Measurements from ENCODE around the gene FECH.
"Not testable (repeated sequence)": the region's sequence is repeated elsewhere in the genome, so short reads cannot be mapped to it uniquely, and the experiment has no call there.

The FECH gene

GRCh38 chr18:57586251-57587049 lies at the start of gene FECH:
FECH (minus strand) TSS chr18:57586702; CDS start chr18:57586620, 82 bp downstream.
- peak; percentile 34 to 61 for DNase-seq

GRCh38 chr18:57635003-57635822 lies 48.7 kb upstream of the FECH start:
- peak in 1 of 2 experiments; percentile 72 for DNase-seq

- DNase-seq, result peak in 1 of 2 experiments; percentile 24
These were observed 45.2 kb upstream of the FECH start for GRCh38 chr18:57631697-57632096.

GRCh38 chr18:57630754-57631595 lies 44.5 kb upstream of the FECH start:
- peak in 1 of 2 experiments; percentile 35 for DNase-seq

GRCh38 chr18:57630002-57630753 lies 43.7 kb upstream of the FECH start:
- DNase-seq, result peak; percentile 89 to 93

- DNase-seq, result no peak
These were observed 42.9 kb upstream of the FECH start for GRCh38 chr18:57629422-57629821.

GRCh38 chr18:57627488-57627887 lies 41.0 kb upstream of the FECH start:
- DNase-seq, result peak; percentile 45 to 77

- DNase-seq, result no peak
These were observed 38.5 kb upstream of the FECH start for GRCh38 chr18:57624988-57625387.

GRCh38 chr18:57621246-57621604 lies 34.7 kb upstream of the FECH start:
- peak in 1 of 2 experiments; percentile 33 for DNase-seq

GRCh38 chr18:57619876-57620275 lies 33.4 kb upstream of the FECH start:
- DNase-seq, result no peak

- no peak for DNase-seq
These were observed 32.4 kb upstream of the FECH start for GRCh38 chr18:57618910-57619309.

- no peak for DNase-seq
These were observed 17.4 kb upstream of the FECH start for GRCh38 chr18:57603871-57604270.

- DNase-seq, result no peak
These were observed 8.8 kb upstream of the FECH start for GRCh38 chr18:57595347-57595746.

GRCh38 chr18:57592716-57593115 lies 6.2 kb upstream of the FECH start:
- DNase-seq, result not testable (repeated sequence)

GRCh38 chr18:57589161-57589560 lies 2.7 kb upstream of the FECH start:
- no peak for DNase-seq

- DNase-seq, result no peak
These were observed 678 bp upstream of the FECH start for GRCh38 chr18:57587098-57587661.

- peak in 1 of 2 experiments; percentile 35 for DNase-seq
These were observed 649 bp downstream of the FECH start for GRCh38 chr18:57585855-57586250.

- DNase-seq, result peak in 1 of 2 experiments; percentile 28
These were observed 1.1 kb downstream of the FECH start for GRCh38 chr18:57585421-57585820.

- DNase-seq, result no peak
These were observed 2.1 kb downstream of the FECH start for GRCh38 chr18:57584444-57584843.

GRCh38 chr18:57583297-57583835 lies 3.1 kb downstream of the FECH start:
- DNase-seq, result no peak

GRCh38 chr18:57581301-57581934 lies 5.1 kb downstream of the FECH start:
- DNase-seq, result no peak
